ENCODE results near the gene ULK4. TPM values are rescaled to one million over a fixed set of nuclear protein-coding genes. Genes with fewer than 3 reads are reported as not detected.
A peak's percentile ranks its signal among the peaks of the same experiment; 100 is the strongest.

ULK4 gene
- total RNA-seq, 1 experiment from 2014 or later = 4.2 TPM

DNA sequence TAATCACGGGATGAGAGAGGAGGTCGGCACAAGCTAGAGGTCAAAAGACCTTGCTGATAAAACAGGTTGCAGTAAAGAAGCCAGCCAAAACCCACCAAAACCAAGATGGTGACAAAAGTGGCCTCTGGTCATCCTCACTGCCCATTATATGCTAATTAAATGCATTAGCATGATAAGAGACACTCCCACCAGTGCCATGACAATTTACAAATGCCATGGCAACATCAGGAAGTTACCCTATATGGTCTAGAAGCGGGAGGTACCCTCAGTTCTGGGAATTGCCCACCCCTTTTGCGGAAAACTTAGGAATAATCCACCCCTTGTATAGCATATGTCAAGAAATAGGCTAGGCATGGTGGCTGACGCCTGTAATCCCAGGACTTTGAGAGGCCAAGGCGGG lies 4.3 kb upstream of the ULK4 start:
- Mint-ChIP-seq H3K27ac (ENCODE audit: unreplicated experiment) (no peak overlapping the region), H3K9me3 (ENCODE audit: unreplicated experiment) (no peaks in the 10 kb centered on the region), H3K4me1 (ENCODE audit: low read depth, unreplicated experiment) (no peaks in the 10 kb centered on the region), H3K4me3 (ENCODE audit: unreplicated experiment) (no peak overlapping the region), H3K27me3 (ENCODE audit: insufficient read depth, unreplicated experiment) (no peaks in the 10 kb centered on the region), H3K36me3 (ENCODE audit: insufficient read depth, unreplicated experiment) (peaks cover 14% of the 10 kb centered on the region)
- POLR2A ChIA-PET = no interaction called here
- no peak for DNase-seq
- BruUV-seq (replicated peaks) = no TSS peak
- TF ChIP-seq, protein P1, sequence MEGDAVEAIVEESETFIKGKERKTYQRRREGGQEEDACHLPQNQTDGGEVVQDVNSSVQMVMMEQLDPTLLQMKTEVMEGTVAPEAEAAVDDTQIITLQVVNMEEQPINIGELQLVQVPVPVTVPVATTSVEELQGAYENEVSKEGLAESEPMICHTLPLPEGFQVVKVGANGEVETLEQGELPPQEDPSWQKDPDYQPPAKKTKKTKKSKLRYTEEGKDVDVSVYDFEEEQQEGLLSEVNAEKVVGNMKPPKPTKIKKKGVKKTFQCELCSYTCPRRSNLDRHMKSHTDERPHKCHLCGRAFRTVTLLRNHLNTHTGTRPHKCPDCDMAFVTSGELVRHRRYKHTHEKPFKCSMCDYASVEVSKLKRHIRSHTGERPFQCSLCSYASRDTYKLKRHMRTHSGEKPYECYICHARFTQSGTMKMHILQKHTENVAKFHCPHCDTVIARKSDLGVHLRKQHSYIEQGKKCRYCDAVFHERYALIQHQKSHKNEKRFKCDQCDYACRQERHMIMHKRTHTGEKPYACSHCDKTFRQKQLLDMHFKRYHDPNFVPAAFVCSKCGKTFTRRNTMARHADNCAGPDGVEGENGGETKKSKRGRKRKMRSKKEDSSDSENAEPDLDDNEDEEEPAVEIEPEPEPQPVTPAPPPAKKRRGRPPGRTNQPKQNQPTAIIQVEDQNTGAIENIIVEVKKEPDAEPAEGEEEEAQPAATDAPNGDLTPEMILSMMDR (IDR thresholded peaks at IDR 0.05; ENCODE audit: insufficient read depth in 1 of 2, low read depth in 1 of 2, low read length in 1 of 2, severe bottlenecking in 1 of 2, unreplicated experiment in 1 of 2) = no peak
- Histone ChIP-seq H3K36me3 (ENCODE audit: control insufficient read depth, insufficient read depth, low read length) (no peaks in the 10 kb centered on the region), H3K9me3 (no peaks in the 10 kb centered on the region), H3K4me3 (ENCODE audit: low read depth, low read length) (no peak overlapping the region), H3K4me1 (peaks cover 5% of the 10 kb centered on the region; the same call in 1 of the 2 replicates), H3K27me3 (replicated peaks; ENCODE audit: control insufficient read depth, insufficient read depth, low read length) (no peaks in the 10 kb centered on the region)
- intact Hi-C loops (cut with micrococcal nuclease; ENCODE audit: unreplicated experiment) = no loop called here
- CTCF ChIA-PET = no interaction called here

DNA sequence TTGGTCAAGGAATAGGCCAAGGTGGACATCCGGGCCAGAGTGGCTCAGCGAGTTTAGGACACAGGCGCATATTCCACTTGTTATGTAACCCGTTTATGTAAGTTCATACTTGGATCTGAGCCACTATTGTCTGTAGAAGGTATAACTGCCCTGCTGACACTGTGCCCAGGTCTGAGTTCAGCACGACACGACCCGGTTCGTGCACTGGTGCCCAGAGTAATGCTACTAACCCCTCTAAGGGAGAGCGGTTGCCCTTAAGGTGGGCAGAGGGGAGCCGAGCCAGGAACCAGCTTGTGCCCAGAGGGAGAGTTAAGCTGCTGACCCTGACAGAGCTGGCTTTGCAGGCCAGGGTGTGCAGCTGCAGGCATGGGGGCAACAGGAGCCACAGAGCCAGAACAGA lies 1.9 kb upstream of the ULK4 start:
- Mint-ChIP-seq H3K27me3 (ENCODE audit: insufficient read depth, unreplicated experiment) (no peaks in the 10 kb centered on the region), H3K4me3 (ENCODE audit: unreplicated experiment) (no peak overlapping the region), H3K36me3 (ENCODE audit: insufficient read depth, unreplicated experiment) (peaks cover 14% of the 10 kb centered on the region), H3K4me1 (ENCODE audit: low read depth, unreplicated experiment) (peaks cover 7% of the 10 kb centered on the region), H3K9me3 (ENCODE audit: unreplicated experiment) (no peaks in the 10 kb centered on the region), H3K27ac (ENCODE audit: unreplicated experiment) (no peak overlapping the region)
- no peak overlapping the region for H3K4me3 ChIP-seq (ENCODE audit: low read depth, low read length)
- ChIA-PET CTCF (no interaction called here), POLR2A (no interaction called here)
- no peaks in the 10 kb centered on the region for H3K27me3 ChIP-seq (replicated peaks; ENCODE audit: control insufficient read depth, insufficient read depth, low read length)
- no TSS peak for BruUV-seq (replicated peaks)
- intact Hi-C loops (cut with micrococcal nuclease; ENCODE audit: unreplicated experiment) = no loop called here
- no peak for DNase-seq
- H3K9me3 ChIP-seq = no peaks in the 10 kb centered on the region
- H3K36me3 ChIP-seq (ENCODE audit: control insufficient read depth, insufficient read depth, low read length) = no peaks in the 10 kb centered on the region
- TF ChIP-seq, protein P1 (IDR thresholded peaks at IDR 0.05; ENCODE audit: insufficient read depth in 1 of 2, low read depth in 1 of 2, low read length in 1 of 2, severe bottlenecking in 1 of 2, unreplicated experiment in 1 of 2) = no peak
- H3K4me1 ChIP-seq = peaks cover 5% of the 10 kb centered on the region; the same call in 1 of the 2 replicates

DNA sequence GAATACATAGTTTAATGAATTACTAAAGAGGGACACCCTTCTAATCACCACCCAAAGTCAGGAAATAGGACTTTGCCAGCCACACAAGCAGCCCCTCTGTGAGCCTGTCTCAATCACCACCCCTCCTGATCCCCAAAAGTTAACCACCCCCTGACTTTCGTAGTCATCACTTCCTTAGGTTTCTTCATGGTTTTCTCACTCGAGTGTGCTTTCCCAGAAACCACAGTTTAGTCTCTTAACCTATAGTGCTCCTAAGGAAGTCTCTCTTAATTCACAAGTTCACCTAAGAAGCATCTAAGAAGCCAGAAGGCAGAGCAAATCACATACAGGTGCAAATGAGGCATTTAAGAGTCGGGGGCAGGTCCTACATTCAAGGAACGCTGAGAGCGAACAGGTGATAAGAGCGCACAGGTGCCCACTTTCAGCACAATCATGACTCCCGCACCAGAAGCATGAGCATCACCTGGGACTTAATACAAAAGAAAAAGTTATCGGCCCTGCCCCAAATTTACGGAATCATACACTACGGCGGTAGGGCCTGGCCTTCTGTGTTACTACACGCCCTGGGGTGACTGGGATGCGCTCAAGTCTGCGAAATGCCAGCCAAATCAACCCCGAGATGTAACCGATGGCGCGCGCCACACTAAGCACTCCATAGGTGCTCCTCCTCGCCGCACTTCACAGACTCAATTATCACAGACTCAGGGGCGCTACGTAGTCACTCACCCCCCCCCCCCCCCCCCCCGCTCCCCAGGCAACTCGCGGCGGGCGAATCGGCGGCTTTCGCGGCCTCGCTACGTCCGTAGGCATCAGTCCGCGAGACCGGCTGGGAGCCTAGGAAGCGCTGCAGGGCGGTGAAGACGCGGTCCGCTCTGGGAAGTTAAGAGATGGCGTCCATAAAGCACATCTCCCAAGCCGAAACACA lies 815 bp downstream of the ULK4 start:
- Histone ChIP-seq H3K27me3 (replicated peaks; ENCODE audit: control insufficient read depth, insufficient read depth, low read length) (no peaks in the 10 kb centered on the region), H3K9me3 (no peaks in the 10 kb centered on the region), H3K36me3 (ENCODE audit: control insufficient read depth, insufficient read depth, low read length) (no peaks in the 10 kb centered on the region), H3K4me1 (peaks cover 5% of the 10 kb centered on the region; the same call in 1 of the 2 replicates), H3K4me3 (ENCODE audit: low read depth, low read length) (peak overlapping the region; percentile 61)
- no peaks in the 10 kb centered on the region for H3K9me3 Mint-ChIP-seq (ENCODE audit: unreplicated experiment)
- CTCF ChIA-PET = interaction anchor here (1.0 kb wide), 1 partner anchor 138 kb away, joined by 3 read pairs; no protein-coding TSS in a partner anchor
- H3K36me3 Mint-ChIP-seq (ENCODE audit: insufficient read depth, unreplicated experiment) = peaks cover 14% of the 10 kb centered on the region
- intact Hi-C loops (cut with micrococcal nuclease; ENCODE audit: unreplicated experiment) = loop anchor here (2.0 kb wide), 1 partner anchor 52 kb away; no protein-coding TSS in a partner anchor
- H3K27ac Mint-ChIP-seq (ENCODE audit: unreplicated experiment) = peak overlapping the region; percentile 98
- H3K4me1 Mint-ChIP-seq (ENCODE audit: low read depth, unreplicated experiment) = peaks cover 7% of the 10 kb centered on the region
- POLR2A ChIA-PET = interaction anchor here (0.7 kb wide), 1 partner anchor 542 kb away, joined by 5 read pairs; the partner anchor contains the start of gene VIPR1
- peak; percentile 49 to 56 for DNase-seq
- H3K4me3 Mint-ChIP-seq (ENCODE audit: unreplicated experiment) = peak overlapping the region; percentile 99
- TF ChIP-seq, protein P1 (IDR thresholded peaks at IDR 0.05; ENCODE audit: insufficient read depth in 1 of 2, low read depth in 1 of 2, low read length in 1 of 2, severe bottlenecking in 1 of 2, unreplicated experiment in 1 of 2) = no peak
- H3K27me3 Mint-ChIP-seq (ENCODE audit: insufficient read depth, unreplicated experiment) = no peaks in the 10 kb centered on the region
- TSS peak; percentile 48 for BruUV-seq (replicated peaks)
